Right lobe of liver (tissue), 4 donors: Measurements from ENCODE around the gene UBA1.

Experiments
- POLR2A ChIP-seq: fragments of 450-650 bp; IDR thresholded peaks from one replicate; pipeline ENCODE4 v1.6.1; 2017; ENCODE audit warnings: antibody characterized with exemption, mild to moderate bottlenecking
- TF ChIP-seq, protein P1 (sequence below), 4 donors: fragments of 200-600 bp in 3 of 4; fragments of 450-650 bp in 1 of 4; IDR thresholded peaks; one replicate each; pipeline versions ENCODE4 v1.5.1 to v1.8.0; 2016 to 2022; ENCODE audit warnings: antibody characterized with exemption in 4 of 4, mild to moderate bottlenecking in 2 of 4
- donor health status: DM: no; HTN: no; CAD: no.
- donor health status: DM: no; HTN: no; CAD: no.
- donor health status: DM: no; HTN: yes; CAD: no.

DNA sequence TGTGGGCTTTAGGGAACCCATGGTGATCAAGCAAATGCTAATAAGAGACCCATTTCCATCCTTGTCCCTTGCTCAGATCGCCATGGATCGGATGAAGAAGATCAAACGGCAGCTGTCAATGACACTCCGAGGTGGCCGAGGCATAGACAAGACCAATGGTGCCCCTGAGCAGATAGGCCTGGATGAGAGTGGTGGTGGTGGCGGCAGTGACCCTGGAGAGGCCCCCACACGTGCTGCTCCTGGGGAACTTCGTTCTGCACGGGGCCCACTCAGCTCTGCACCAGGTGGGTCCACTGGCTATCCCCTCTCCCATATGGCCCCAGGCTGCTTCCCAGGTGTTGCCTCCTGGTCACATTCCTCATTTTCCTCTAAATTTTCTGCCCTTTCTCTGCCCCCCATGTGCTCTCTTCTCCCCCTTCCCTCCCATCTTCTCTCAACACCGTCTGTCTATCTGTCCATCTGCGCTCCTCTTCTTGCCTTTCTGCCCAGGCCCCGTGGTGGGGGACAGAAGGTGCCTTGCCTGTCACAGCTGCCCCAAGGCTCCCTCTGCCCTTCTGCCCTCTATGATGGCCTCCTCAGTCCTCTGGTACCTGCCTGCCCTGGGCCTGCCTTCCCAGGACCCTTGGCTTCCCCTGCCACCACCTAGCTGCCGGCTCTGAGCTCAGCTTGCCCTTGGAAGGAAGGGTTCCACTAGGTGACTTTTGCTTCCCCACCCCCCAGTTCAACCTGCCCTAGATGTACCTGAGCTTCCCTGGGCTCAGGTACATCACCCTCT is 30.0 kb downstream of the UBA1 start:
- TF ChIP-seq, protein P1, sequence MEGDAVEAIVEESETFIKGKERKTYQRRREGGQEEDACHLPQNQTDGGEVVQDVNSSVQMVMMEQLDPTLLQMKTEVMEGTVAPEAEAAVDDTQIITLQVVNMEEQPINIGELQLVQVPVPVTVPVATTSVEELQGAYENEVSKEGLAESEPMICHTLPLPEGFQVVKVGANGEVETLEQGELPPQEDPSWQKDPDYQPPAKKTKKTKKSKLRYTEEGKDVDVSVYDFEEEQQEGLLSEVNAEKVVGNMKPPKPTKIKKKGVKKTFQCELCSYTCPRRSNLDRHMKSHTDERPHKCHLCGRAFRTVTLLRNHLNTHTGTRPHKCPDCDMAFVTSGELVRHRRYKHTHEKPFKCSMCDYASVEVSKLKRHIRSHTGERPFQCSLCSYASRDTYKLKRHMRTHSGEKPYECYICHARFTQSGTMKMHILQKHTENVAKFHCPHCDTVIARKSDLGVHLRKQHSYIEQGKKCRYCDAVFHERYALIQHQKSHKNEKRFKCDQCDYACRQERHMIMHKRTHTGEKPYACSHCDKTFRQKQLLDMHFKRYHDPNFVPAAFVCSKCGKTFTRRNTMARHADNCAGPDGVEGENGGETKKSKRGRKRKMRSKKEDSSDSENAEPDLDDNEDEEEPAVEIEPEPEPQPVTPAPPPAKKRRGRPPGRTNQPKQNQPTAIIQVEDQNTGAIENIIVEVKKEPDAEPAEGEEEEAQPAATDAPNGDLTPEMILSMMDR (IDR thresholded peaks at IDR 0.05): no peak
- no peak for TF ChIP-seq POLR2A
